GM23248 (cell line): ENCODE results near the gene CDS2. TPM values are rescaled to one million over a fixed set of nuclear protein-coding genes. Genes with fewer than 3 reads are reported as not detected.

ENCODE experiments used
- DNase-seq: peaks from one replicate; pipeline ENCODE4 v3.0.0-alpha.2; 2015
- H2AFZ ChIP-seq: fragments of 200-600 bp; sonication (generic); 2 replicates; pipeline ENCODE4 v1.6.1; 2016; ENCODE audit warnings: antibody characterized with exemption
- H3F3A ChIP-seq: fragments of 200-600 bp; sonication (generic); 2 replicates; pipeline ENCODE4 v1.6.1; 2016; ENCODE audit warnings: mild to moderate bottlenecking, antibody characterized with exemption, mixed run types; ENCODE audit not compliant: insufficient read depth
- H3K27ac ChIP-seq: fragments of 200-600 bp; sonication (generic); 2 replicates; pipeline ENCODE4 v1.5.1; 2016; ENCODE audit warnings: mild to moderate bottlenecking
- H3K27me3 ChIP-seq: fragments of 200-600 bp; sonication (generic); replicated peaks from 2 replicates; pipeline ENCODE4 v1.6.1; 2016; ENCODE audit warnings: mild to moderate bottlenecking; ENCODE audit not compliant: insufficient read depth
- H3K36me3 ChIP-seq: fragments of 200-600 bp; sonication (generic); 2 replicates; pipeline ENCODE4 v1.6.1; 2016; ENCODE audit warnings: low read depth, mild to moderate bottlenecking
- H3K4me1 ChIP-seq: fragments of 200-600 bp; sonication (generic); 2 replicates; pipeline ENCODE4 v1.6.1; 2016; ENCODE audit warnings: mild to moderate bottlenecking; ENCODE audit not compliant: insufficient read depth
- H3K4me2 ChIP-seq: fragments of 200-600 bp; sonication (generic); one replicate; pipeline ENCODE4 v1.6.1; 2016; ENCODE audit warnings: mild to moderate bottlenecking; ENCODE audit not compliant: unreplicated experiment
- H3K4me3 ChIP-seq: fragments of 200-600 bp; sonication (generic); 2 replicates; pipeline ENCODE4 v1.5.1; 2016; ENCODE audit warnings: mild to moderate bottlenecking
- H3K79me2 ChIP-seq: fragments of 200-600 bp; sonication (generic); 2 replicates; pipeline ENCODE4 v1.6.1; 2016; ENCODE audit warnings: mild to moderate bottlenecking; ENCODE audit not compliant: insufficient read depth
- H3K9ac ChIP-seq: fragments of 200-600 bp; sonication (generic); 2 replicates; pipeline ENCODE4 v1.6.1; 2016; ENCODE audit warnings: mild to moderate bottlenecking
- H3K9me2 ChIP-seq: fragments of 200-600 bp; sonication (generic); 2 replicates; pipeline ENCODE4 v1.6.1; 2016; ENCODE audit warnings: mixed run types, mild to moderate bottlenecking, moderate library complexity; ENCODE audit not compliant: insufficient read depth
- H3K9me3 ChIP-seq: fragments of 200-600 bp; sonication (generic); one replicate; pipeline ENCODE4 v1.6.1; 2017; ENCODE audit warnings: low read depth
- H4K20me1 ChIP-seq: fragments of 200-600 bp; sonication (generic); 2 replicates; pipeline ENCODE4 v1.6.0; 2016; ENCODE audit not compliant: insufficient read depth
- EZH2 ChIP-seq: fragments of 200-600 bp; sonication (generic); IDR thresholded peaks from 2 replicates; pipeline ENCODE4 v1.6.1; 2018; ENCODE audit warnings: antibody characterized with exemption, mild to moderate bottlenecking; ENCODE audit not compliant: insufficient read depth, poor library complexity, severe bottlenecking
- EZH2phosphoT487 ChIP-seq: fragments of 200-600 bp; sonication (generic); IDR thresholded peaks from 2 replicates; pipeline ENCODE4 v1.6.1; 2018; ENCODE audit warnings: antibody characterized with exemption, moderate library complexity, mild to moderate bottlenecking, low read depth; ENCODE audit not compliant: insufficient read depth
- WGBS, 2 experiments: methylation state at CpG; one replicate each; pipeline ENCODE4 v1.1.6; 2015 to 2017; ENCODE audit warnings: low lambda C conversion rate in 2 of 2, low coverage in 1 of 2; ENCODE audit errors: missing lambda C conversion rate in 2 of 2; 5-methylcytosine and 5-hydroxymethylcytosine counted together
- in situ Hi-C: fragments of 300-500 bp; cut with MboI; formaldehyde crosslinking; loops from 2 replicates; pipeline ENCODE4 v1.15.0; 2020
- polyA plus RNA-seq: library from polyadenylated mRNA; unstranded; fragments of >200 nt; fragmentation: Nextera tagmentation; extraction: Ambion mirVana; gene quantifications from 2 replicates; pipeline ENCODE4 v1.2.1, GENCODE V29; 2016
- total RNA-seq: library from RNA; depleted of rRNA; stranded (reverse); fragments of >200 nt; shearing (Covaris generic); gene quantifications from 2 replicates; pipeline ENCODE4 v1.2.3, GENCODE V29; 2014

CDS2 gene
- total and polyA plus RNA-seq, 2 experiments from 2014 or later = 29.4 to 31.6 TPM

- Histone ChIP-seq H2AFZ (peak overlapping the region; percentile 79), H3K9ac (peak overlapping the region; percentile 90), H3K27ac (peak overlapping the region; percentile 64; the same call in 1 of the 2 replicates), H4K20me1 (no peaks in the 10 kb centered on the region), H3K27me3 (no peaks in the 10 kb centered on the region), H3K9me2 (no peaks in the 10 kb centered on the region), H3F3A (peaks cover 9% of the 10 kb centered on the region; the same call in 1 of the 2 replicates), H3K79me2 (peaks cover 59% of the 10 kb centered on the region), H3K4me2 (peak overlapping the region; percentile 76), H3K9me3 (no peaks in the 10 kb centered on the region), H3K4me1 (peaks cover 16% of the 10 kb centered on the region), H3K36me3 (no peaks in the 10 kb centered on the region), H3K4me3 (peak overlapping the region; percentile 86)
- no peak for TF ChIP-seq EZH2phosphoT487
- in situ Hi-C loops = no loop called here
- DNase-seq = peak; percentile 47
- WGBS, 2 experiments = 3 to 5% methylated on average over 6 of the region's 6 CpGs
Measured at GRCh38 chr20:5127859-5128424, 1.1 kb downstream of the CDS2 start.

DNA sequence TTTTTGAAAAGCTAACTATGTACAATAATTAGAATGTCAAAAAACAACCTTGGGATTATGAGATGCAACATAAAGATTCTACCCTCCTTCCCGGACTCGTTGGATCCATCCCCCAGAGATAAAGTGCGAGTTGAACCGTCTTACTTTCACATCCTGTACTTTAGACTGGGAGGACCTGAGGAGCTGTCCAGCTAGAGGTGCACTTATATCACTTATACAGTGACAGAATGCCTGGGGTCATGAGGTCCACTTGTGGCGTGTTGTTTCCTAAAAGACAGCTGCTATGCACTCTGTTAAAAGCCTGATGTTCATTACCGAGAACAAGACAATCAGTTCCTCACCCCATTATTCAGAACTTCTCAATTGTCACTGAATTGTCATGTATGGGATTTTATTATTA lies 2.1 kb downstream of the CDS2 start:
- Histone ChIP-seq H3K9me3 (no peaks in the 10 kb centered on the region), H3K27me3 (no peaks in the 10 kb centered on the region), H3K9me2 (no peaks in the 10 kb centered on the region), H2AFZ (no peak overlapping the region), H3K36me3 (no peaks in the 10 kb centered on the region), H3K79me2 (peaks cover 69% of the 10 kb centered on the region), H3K4me3 (no peak overlapping the region), H3K9ac (no peak overlapping the region), H3K27ac (no peak overlapping the region), H3K4me2 (no peak overlapping the region), H3K4me1 (peaks cover 16% of the 10 kb centered on the region), H4K20me1 (no peaks in the 10 kb centered on the region), H3F3A (peaks cover 9% of the 10 kb centered on the region; the same call in 1 of the 2 replicates)
- in situ Hi-C loops = no loop called here
- WGBS, 2 experiments = 74 to 75% methylated on average over 6 of the region's 6 CpGs
- TF ChIP-seq EZH2 (no peak), EZH2phosphoT487 (no peak)
- DNase-seq = peak; percentile 25

DNA sequence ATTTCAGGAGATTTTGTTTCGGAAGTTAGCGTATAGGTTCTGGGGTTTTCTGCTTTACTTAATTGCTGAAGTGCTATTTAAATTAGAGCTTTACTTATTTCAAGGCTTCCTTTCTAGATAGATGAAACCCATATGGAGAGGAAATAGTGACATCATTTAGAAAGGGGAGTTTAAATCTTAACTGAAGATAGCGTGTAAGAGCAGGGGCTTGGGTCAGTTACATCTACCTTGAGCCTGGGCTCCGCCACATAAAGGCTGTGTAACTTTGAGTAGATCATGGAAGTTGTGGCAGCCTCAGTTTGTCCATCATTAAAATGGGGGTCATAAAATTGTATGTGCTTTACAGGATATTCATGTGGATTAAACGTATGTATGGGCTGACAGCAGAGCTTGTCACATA lies 4.7 kb downstream of the CDS2 start:
- Histone ChIP-seq H3K36me3 (no peaks in the 10 kb centered on the region), H2AFZ (0 out of 2 replicates have a peak overlapping the region, but pooled peaks have one; percentile 45), H3K9me3 (no peaks in the 10 kb centered on the region), H3K4me1 (peaks cover 16% of the 10 kb centered on the region), H3K4me2 (peak overlapping the region; percentile 11), H3K27me3 (no peaks in the 10 kb centered on the region), H4K20me1 (no peaks in the 10 kb centered on the region), H3K27ac (peak overlapping the region; percentile 16; the same call in 1 of the 2 replicates), H3K9ac (peak overlapping the region; percentile 20; the same call in 1 of the 2 replicates), H3F3A (peaks cover 9% of the 10 kb centered on the region; the same call in 1 of the 2 replicates), H3K9me2 (no peaks in the 10 kb centered on the region), H3K79me2 (peaks cover 93% of the 10 kb centered on the region), H3K4me3 (0 out of 2 replicates have a peak overlapping the region, but pooled peaks have one; percentile 10)
- TF ChIP-seq EZH2 = no peak
- TF ChIP-seq EZH2phosphoT487 = no peak
- in situ Hi-C loops = no loop called here
- no peak for DNase-seq
- 72 to 75% methylated on average over 5 of the region's 5 CpGs for WGBS, 2 experiments

- H4K20me1 ChIP-seq = no peaks in the 10 kb centered on the region
- H3K9me2 ChIP-seq = no peaks in the 10 kb centered on the region
- no peaks in the 10 kb centered on the region for H3K36me3 ChIP-seq
- H3K79me2 ChIP-seq = peaks cover 96% of the 10 kb centered on the region
- WGBS, 2 experiments = 89 to 92% methylated on average over 6 of the region's 6 CpGs
- in situ Hi-C loops = no loop called here
- H3F3A ChIP-seq = no peaks in the 10 kb centered on the region
- no peaks in the 10 kb centered on the region for H3K27me3 ChIP-seq
- DNase-seq = no peak
- H3K4me2 ChIP-seq = no peak overlapping the region
- H3K9ac ChIP-seq = no peak overlapping the region
- H3K4me3 ChIP-seq = no peak overlapping the region
- H3K4me1 ChIP-seq = peaks cover 8% of the 10 kb centered on the region; the same call in 1 of the 2 replicates
- H3K27ac ChIP-seq = no peak overlapping the region
- H2AFZ ChIP-seq = no peak overlapping the region
- no peak for TF ChIP-seq EZH2
- no peak for TF ChIP-seq EZH2phosphoT487
- H3K9me3 ChIP-seq = no peaks in the 10 kb centered on the region
Measured at GRCh38 chr20:5133998-5134397, 7.2 kb downstream of the CDS2 start.
